HepG2 (cell line): ENCODE results near the gene PDP2. TPM values are rescaled to one million over a fixed set of nuclear protein-coding genes. Genes with fewer than 3 reads are reported as not detected.

Source experiments
- ATF6 ChIP-seq: sonication (generic); formaldehyde crosslinking; conservative IDR thresholded peaks from 2 replicates; pipeline ENCODE4 v1.4.0; 2020; ENCODE audit warnings: missing genetic modification reagents
- CAMTA2 ChIP-seq: sonication (generic); formaldehyde crosslinking; IDR thresholded peaks from 2 replicates; pipeline ENCODE4 v1.4.0; 2020; ENCODE audit warnings: mild to moderate bottlenecking, missing genetic modification reagents, borderline replicate concordance
- CENPT ChIP-seq: sonication (generic); formaldehyde crosslinking; IDR thresholded peaks from 2 replicates; pipeline ENCODE4 v1.8.0; 2022; ENCODE audit warnings: low read depth, mild to moderate bottlenecking, moderate library complexity, missing genetic modification reagents
- CHCHD3 ChIP-seq: sonication (generic); formaldehyde crosslinking; IDR thresholded peaks from 2 replicates; pipeline ENCODE4 v1.8.0; 2022; ENCODE audit warnings: mild to moderate bottlenecking, missing genetic modification reagents, moderate library complexity
- ETV6 ChIP-seq: sonication (generic); formaldehyde crosslinking; conservative IDR thresholded peaks from 2 replicates; pipeline ENCODE4 v1.4.0; 2020; ENCODE audit warnings: missing genetic modification reagents
- NCOA5 ChIP-seq: sonication (generic); formaldehyde crosslinking; IDR thresholded peaks from 2 replicates; pipeline ENCODE4 v1.4.0; 2020; ENCODE audit warnings: missing genetic modification reagents
- SRF ChIP-seq: IDR thresholded peaks from 2 replicates; pipeline ENCODE4 v1.6.1; 2011; ENCODE audit warnings: mild to moderate bottlenecking, low read depth, low read length, moderate library complexity
- SRSF4 ChIP-seq: fragments of 200-400 bp; formaldehyde crosslinking; IDR thresholded peaks from one replicate; pipeline ENCODE4 v1.6.1; 2018; ENCODE audit warnings: mild to moderate bottlenecking, low read depth, low read length, moderate library complexity; ENCODE audit not compliant: poor library complexity, severe bottlenecking
- USF2 ChIP-seq, 2 experiments: sonication (generic) in 1 of 2; formaldehyde crosslinking in 1 of 2; IDR thresholded peaks; 2 replicates each; pipeline versions ENCODE4 v1.5.1 to v1.6.1; 2011 to 2020; ENCODE audit warnings: borderline replicate concordance in 1 of 2, low read depth in 1 of 2, low read length in 1 of 2, mild to moderate bottlenecking in 1 of 2, missing genetic modification reagents in 1 of 2, moderate library complexity in 1 of 2
- ZFP1 ChIP-seq: IDR thresholded peaks from 2 replicates; pipeline ENCODE4 v1.6.1; 2016
- ZNF160 ChIP-seq: sonication (generic); formaldehyde crosslinking; IDR thresholded peaks from 2 replicates; pipeline ENCODE4 v1.8.0; 2022; ENCODE audit warnings: mild to moderate bottlenecking, inconsistent platforms, missing genetic modification reagents
- ZNF431 ChIP-seq: sonication (generic); formaldehyde crosslinking; IDR thresholded peaks from 2 replicates; pipeline ENCODE4 v1.9.0; 2022; ENCODE audit warnings: missing genetic modification reagents, low read depth, mild to moderate bottlenecking, borderline replicate concordance
- ZNF484 ChIP-seq: sonication (generic); formaldehyde crosslinking; IDR thresholded peaks from 2 replicates; pipeline ENCODE4 v1.5.1; 2020; ENCODE audit warnings: mild to moderate bottlenecking, low read depth, missing genetic modification reagents, borderline replicate concordance
- ZNF496 ChIP-seq: sonication (generic); formaldehyde crosslinking; IDR thresholded peaks from 2 replicates; pipeline ENCODE4 v1.8.1; 2023; ENCODE audit warnings: mild to moderate bottlenecking, moderate library complexity, missing genetic modification reagents; ENCODE audit not compliant: insufficient replicate concordance
- ZNF570 ChIP-seq: sonication (generic); formaldehyde crosslinking; IDR thresholded peaks from 2 replicates; pipeline ENCODE4 v1.4.0; 2020; ENCODE audit warnings: mild to moderate bottlenecking, missing genetic modification reagents, borderline replicate concordance
- ZNF691 ChIP-seq: sonication (generic); formaldehyde crosslinking; IDR thresholded peaks from 2 replicates; pipeline ENCODE4 v1.4.0; 2020; ENCODE audit warnings: missing genetic modification reagents, low read depth, mild to moderate bottlenecking, borderline replicate concordance
- ZNF75D ChIP-seq: sonication (generic); formaldehyde crosslinking; IDR thresholded peaks from 2 replicates; pipeline ENCODE4 v1.8.1; 2023; ENCODE audit warnings: missing genetic modification reagents, mild to moderate bottlenecking, borderline replicate concordance
- ZNF776 ChIP-seq: sonication (generic); formaldehyde crosslinking; IDR thresholded peaks from 2 replicates; pipeline ENCODE4 v1.4.0; 2020; ENCODE audit warnings: mild to moderate bottlenecking, missing genetic modification reagents
- ZNF782 ChIP-seq: sonication (generic); formaldehyde crosslinking; IDR thresholded peaks from 2 replicates; pipeline ENCODE4 v1.4.0; 2020; ENCODE audit warnings: missing genetic modification reagents, mild to moderate bottlenecking, borderline replicate concordance
- ZNF800 ChIP-seq: sonication (generic); formaldehyde crosslinking; IDR thresholded peaks from 2 replicates; pipeline ENCODE4 v1.4.0; 2020; ENCODE audit warnings: missing genetic modification reagents
- polyA plus RNA-seq, 8 experiments: library from polyadenylated mRNA; depleted of rRNA in 3 of 8; stranded (reverse) in 7 of 8; unstranded in 1 of 8; fragments of >200 nt; fragmentation: Illumina TruSeq in 4 of 8; extraction: Trizol in 4 of 8; gene quantifications; 2 replicates each; pipeline versions ENCODE4 v1.2.1 to v1.2.3, GENCODE V29; 2011 to 2016; ENCODE audit warnings: low read depth in 4 of 8, missing spikeins in 1 of 8, mixed read lengths in 1 of 8; ENCODE audit not compliant: insufficient read depth in 1 of 8
- total RNA-seq, 5 experiments: library from RNA; depleted of rRNA; stranded (reverse); fragments of >200 nt; fragmentation: Illumina TruSeq; extraction: Trizol; gene quantifications; 2 replicates each; pipeline ENCODE4 v1.2.3, GENCODE V29; 2016; ENCODE audit warnings: low read depth in 1 of 5

PDP2 gene
- total and polyA plus RNA-seq, 2 of the 13 experiments (the other 11 are each of a cell fraction or from before 2014, with no cell fraction given): 12.8 to 15.8 TPM

GRCh38 chr16:66902648-66903543 is 22.6 kb downstream of the PDP2 start (continued):
- TF ChIP-seq ZNF75D (CRISPR knock-in tag): no peak
- no peak for TF ChIP-seq ETV6 (CRISPR knock-in tag)
- TF ChIP-seq CAMTA2 (CRISPR knock-in tag): no peak
- TF ChIP-seq ZNF484 (CRISPR knock-in tag): no peak
- no peak for TF ChIP-seq CHCHD3 (CRISPR knock-in tag)
- TF ChIP-seq SRSF4: no peak
- 0 out of 2 replicates have a peak, but pooled peaks have one; percentile 45 for TF ChIP-seq ZNF776
- TF ChIP-seq NCOA5 (CRISPR knock-in tag): no peak
- no peak for TF ChIP-seq ZNF160
- no peak for TF ChIP-seq ATF6
- TF ChIP-seq SRF: no peak
- TF ChIP-seq ZNF496 (CRISPR knock-in tag): no peak
- TF ChIP-seq ZNF691 (CRISPR knock-in tag): peak; percentile 98
- no peak for TF ChIP-seq ZFP1
- no peak for TF ChIP-seq ZNF800 (CRISPR knock-in tag)
- no peak for TF ChIP-seq ZNF431 (CRISPR knock-in tag)
- TF ChIP-seq ZNF782 (CRISPR knock-in tag): no peak
- no peak for TF ChIP-seq ZNF570 (CRISPR knock-in tag)
- TF ChIP-seq USF2 (IDR thresholded peaks at IDR 0.05; ENCODE audit: low read depth, low read length): no peak
- TF ChIP-seq USF2 (CRISPR knock-in tag; IDR thresholded peaks at IDR 0.05; ENCODE audit: borderline replicate concordance): no peak
- TF ChIP-seq CENPT (CRISPR knock-in tag): no peak
